ENCODE results near the gene IRF2BP1. TPM values are rescaled to one million over a fixed set of nuclear protein-coding genes. Genes with fewer than 3 reads are reported as not detected.

IRF2BP1 gene
- total and polyA plus RNA-seq, 2 donors (not counting 1 experiment from before 2014, with no cell fraction given) = 4.0 to 23.1 TPM

- Histone ChIP-seq H3K4me2 (ENCODE audit: extremely low read depth, insufficient read depth, low read length) (no peak overlapping the region), H3K27me3 (ENCODE audit: control insufficient read depth, insufficient read depth, low read length) (no peaks in the 10 kb centered on the region), H3K4me3 (replicated peaks in 1 of 4; ENCODE audit: control extremely low read depth in 1 of 4, insufficient read depth in 1 of 4, low read depth in 3 of 4, low read length in 4 of 4) (no peak overlapping the region), H3K27ac (ENCODE audit: insufficient read depth, low read length) (no peak overlapping the region), H3K36me3 (ENCODE audit: control insufficient read depth, insufficient read depth, low read length) (no peaks in the 10 kb centered on the region), H4K20me1 (ENCODE audit: control insufficient read depth, extremely low read depth, insufficient read depth, low read length) (no peaks in the 10 kb centered on the region), H3K9me3 (ENCODE audit: control insufficient read depth, insufficient read depth, low read depth, low read length) (no peaks in the 10 kb centered on the region), H3K4me1 (ENCODE audit: control insufficient read depth, extremely low read depth, insufficient read depth, low read length) (peaks cover 3% of the 10 kb centered on the region), H2AFZ (ENCODE audit: low read length) (no peak overlapping the region), H3K9ac (ENCODE audit: insufficient read depth, low read length) (no peak overlapping the region), H3K79me2 (ENCODE audit: control insufficient read depth, insufficient read depth, low read length) (no peaks in the 10 kb centered on the region)
- TF ChIP-seq CTCF (conservative IDR thresholded peaks at IDR 0.05 in 1 of 2, IDR thresholded peaks at IDR 0.05 in 1 of 2; ENCODE audit: low read depth in 1 of 2, low read length in 2 of 2) = no peak
- TF ChIP-seq EZH2 (IDR thresholded peaks at IDR 0.05; ENCODE audit: low read length, missing control alignments) = no peak
- no peak for DNase-seq (ENCODE audit: low read depth in 2 of 2)
These were observed 43.3 kb upstream of the IRF2BP1 start for GRCh38 chr19:45929247-45929646.

DNA sequence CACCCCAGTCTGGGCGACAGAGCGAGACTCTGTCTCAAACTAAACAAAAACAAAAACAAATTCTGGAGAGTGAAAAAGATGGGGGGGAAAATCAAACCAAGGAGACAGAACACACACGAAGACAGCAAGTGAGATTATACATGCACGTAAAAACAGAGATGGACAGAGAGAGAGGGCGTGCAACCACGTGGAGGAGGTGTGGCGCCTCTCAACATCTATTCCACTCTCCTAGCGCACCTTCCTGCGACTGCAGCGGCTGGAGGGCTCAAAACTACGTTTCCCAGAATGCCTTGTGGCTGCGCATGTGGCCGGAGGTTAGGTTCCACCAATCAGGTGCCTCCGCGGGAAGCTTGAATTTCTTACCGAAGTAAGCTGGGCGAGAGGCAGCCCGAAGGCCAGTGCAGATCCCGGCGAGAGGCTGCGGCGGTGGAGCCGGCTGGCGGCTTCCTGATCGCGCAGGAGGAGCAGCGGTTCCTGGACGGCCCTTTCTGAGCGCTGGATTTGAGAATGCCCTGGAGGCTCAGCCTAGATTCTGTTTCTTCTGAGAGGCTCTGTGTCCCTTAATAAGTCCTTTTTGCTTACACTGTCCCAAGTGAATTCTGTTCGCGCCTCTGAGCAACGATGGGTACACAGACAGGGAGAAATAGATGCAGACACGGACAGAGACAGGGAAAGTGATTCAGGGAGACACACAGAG, 41.8 kb upstream of the IRF2BP1 start:
- H3K4me3 ChIP-seq (replicated peaks in 1 of 4; ENCODE audit: control extremely low read depth in 1 of 4, insufficient read depth in 1 of 4, low read depth in 3 of 4, low read length in 4 of 4) = peak overlapping the region in 3 of 4 experiments; percentile 2 to 19 (median 6)
- H3K9ac ChIP-seq (ENCODE audit: insufficient read depth, low read length) = no peak overlapping the region
- peak overlapping the region; percentile 56 for H3K4me2 ChIP-seq (ENCODE audit: extremely low read depth, insufficient read depth, low read length)

More for the DNA sequence above, 41.8 kb upstream of the IRF2BP1 start:
- no peaks in the 10 kb centered on the region for H3K36me3 ChIP-seq (ENCODE audit: control insufficient read depth, insufficient read depth, low read length)
- DNase-seq (ENCODE audit: low read depth in 2 of 2) = peak; percentile 84 to 86
- no peaks in the 10 kb centered on the region for H4K20me1 ChIP-seq (ENCODE audit: control insufficient read depth, extremely low read depth, insufficient read depth, low read length)
- H2AFZ ChIP-seq (ENCODE audit: low read length) = no peak overlapping the region
- no peaks in the 10 kb centered on the region for H3K79me2 ChIP-seq (ENCODE audit: control insufficient read depth, insufficient read depth, low read length)
- H3K27me3 ChIP-seq (ENCODE audit: control insufficient read depth, insufficient read depth, low read length) = no peaks in the 10 kb centered on the region
- H3K9me3 ChIP-seq (ENCODE audit: control insufficient read depth, insufficient read depth, low read depth, low read length) = no peaks in the 10 kb centered on the region
- TF ChIP-seq EZH2 (IDR thresholded peaks at IDR 0.05; ENCODE audit: low read length, missing control alignments) (no peak), CTCF (conservative IDR thresholded peaks at IDR 0.05 in 1 of 2, IDR thresholded peaks at IDR 0.05 in 1 of 2; ENCODE audit: low read depth in 1 of 2, low read length in 2 of 2) (no peak)
- peaks cover 3% of the 10 kb centered on the region for H3K4me1 ChIP-seq (ENCODE audit: control insufficient read depth, extremely low read depth, insufficient read depth, low read length)
- H3K27ac ChIP-seq (ENCODE audit: insufficient read depth, low read length) = no peak overlapping the region

All from fibroblast of lung (primary cell).